ENCODE results near the gene ZNF76. TPM values are rescaled to one million over a fixed set of nuclear protein-coding genes. Genes with fewer than 3 reads are reported as not detected.
A peak's percentile ranks its signal among the peaks of the same experiment; 100 is the strongest.

The ZNF76 gene
- total RNA-seq, 2 experiments from 2014 or later, result 42.6 to 42.7 TPM

DNA sequence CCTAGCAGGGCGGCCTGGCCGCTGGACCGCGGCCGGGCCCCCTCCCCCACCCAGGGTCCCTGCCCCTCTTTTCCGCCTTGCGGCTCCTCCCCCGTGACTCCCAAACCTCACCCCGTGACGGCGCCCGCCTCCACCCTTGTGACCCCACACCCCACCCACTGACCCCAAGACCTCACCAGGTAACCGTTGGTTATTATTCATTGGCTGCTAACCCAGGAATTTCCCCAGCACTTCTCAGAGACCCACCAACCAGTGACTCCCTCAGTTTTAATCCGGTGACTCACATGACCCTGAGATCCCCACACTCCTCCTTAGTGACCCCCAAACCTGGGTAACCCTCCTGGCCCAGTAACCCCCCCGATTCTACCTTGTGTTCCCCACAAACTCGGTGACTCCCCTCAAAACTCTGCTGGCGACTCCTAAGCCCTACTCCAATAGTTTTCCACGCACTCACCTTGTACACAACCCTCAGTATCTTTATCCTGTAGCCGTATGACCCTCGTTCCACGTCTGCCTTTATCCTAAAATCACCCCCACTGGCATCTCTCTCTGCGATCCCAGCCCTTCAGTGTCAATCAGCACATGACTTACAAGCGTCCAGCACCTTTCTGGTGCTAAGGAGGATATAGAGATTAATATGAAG, 534 bp downstream of the ZNF76 start:
- H3K36me3 Mint-ChIP-seq (ENCODE audit: low read depth), result no peaks in the 10 kb centered on the region
- DNase-seq, result peak; percentile 71
- CTCF ChIA-PET, result interaction anchor here (0.6 to 3.3 kb wide), 6 partner anchors 9 to 476 kb away, joined by 3 to 16 read pairs (median 4); no protein-coding TSS in a partner anchor
- H3K27ac Mint-ChIP-seq, result peak overlapping the region; percentile 79
- peak overlapping the region; percentile 92 for H3K4me3 Mint-ChIP-seq
- H3K9me3 Mint-ChIP-seq, result no peaks in the 10 kb centered on the region
- no peaks in the 10 kb centered on the region for H3K27me3 Mint-ChIP-seq
- POLR2A ChIA-PET, result interaction anchor here (1.2 to 2.2 kb wide), 6 partner anchors 11 to 503 kb away, joined by 3 to 12 read pairs (median 4); partner anchors contain the start of genes SNRPC and TAF11
- H3K4me1 Mint-ChIP-seq, result peaks cover 50% of the 10 kb centered on the region

DNA sequence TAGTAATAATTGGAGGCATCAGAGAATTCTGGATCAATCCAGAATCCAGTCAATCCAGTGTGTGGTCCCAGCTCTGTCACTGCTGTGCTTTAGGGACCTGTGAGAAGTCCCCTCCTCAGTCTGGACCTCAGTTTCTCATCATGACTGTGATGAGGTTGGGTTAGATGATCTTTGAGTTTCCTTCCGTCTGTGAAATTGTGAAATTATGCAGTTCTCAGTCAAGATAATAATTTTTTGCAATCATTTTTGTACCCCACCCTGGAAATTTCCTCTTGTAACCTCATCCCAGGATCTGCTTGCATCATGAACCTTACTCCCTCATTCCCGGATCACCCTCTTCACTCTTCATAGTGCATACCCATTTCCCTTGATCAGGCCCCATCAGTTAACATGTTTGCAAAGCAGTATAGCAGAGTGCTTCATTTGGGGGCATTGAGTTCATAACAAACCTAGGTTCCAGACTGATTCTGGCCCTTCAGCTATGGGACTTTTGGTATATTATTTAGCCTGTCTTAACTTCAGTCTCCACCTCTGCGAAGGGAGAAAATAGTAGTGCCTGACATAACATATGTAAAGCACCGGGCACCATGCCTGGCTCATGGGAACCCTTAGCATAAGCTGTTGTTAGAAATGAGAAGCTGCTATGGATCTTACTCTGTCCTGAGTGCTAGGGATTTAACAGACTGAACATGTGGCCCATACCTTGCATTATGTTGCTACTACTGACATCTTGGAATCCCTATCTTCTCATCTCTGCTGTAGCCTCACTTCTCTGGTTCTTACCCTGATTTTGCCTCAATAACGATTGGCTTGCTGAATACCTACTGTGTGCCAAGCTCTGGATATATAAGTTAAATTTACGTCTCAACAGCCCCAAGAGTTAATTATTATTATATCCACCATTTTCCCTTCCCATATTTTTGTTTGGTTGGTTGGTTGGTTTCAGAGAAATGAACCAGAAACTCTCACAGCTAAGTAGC, 1.3 kb downstream of the ZNF76 start:
- H3K27me3 Mint-ChIP-seq, result no peaks in the 10 kb centered on the region

DNA sequence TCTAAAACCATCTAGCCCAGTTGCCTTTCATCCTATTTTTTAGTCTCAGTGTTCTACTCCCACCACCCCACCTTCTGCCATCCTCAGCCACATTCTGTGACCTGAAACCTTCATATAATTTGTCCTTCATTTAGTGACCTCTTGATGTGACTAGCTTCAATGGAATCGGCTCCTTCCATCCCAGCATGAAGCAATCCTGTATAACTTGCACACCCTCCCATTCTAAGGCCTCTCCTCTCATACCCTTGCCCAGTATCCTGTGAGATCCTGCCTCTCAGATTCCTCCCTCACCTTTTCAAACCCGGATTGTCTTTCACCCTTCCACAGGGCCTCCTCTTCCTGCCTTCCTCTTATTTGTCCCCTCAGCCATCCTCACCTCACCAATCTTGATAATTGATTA, 3.1 kb downstream of the ZNF76 start:
- Mint-ChIP-seq H3K4me3 (no peak overlapping the region), H3K4me1 (peaks cover 48% of the 10 kb centered on the region), H3K9me3 (no peaks in the 10 kb centered on the region), H3K27ac (no peak overlapping the region), H3K36me3 (ENCODE audit: low read depth) (peaks cover 5% of the 10 kb centered on the region), H3K27me3 (no peaks in the 10 kb centered on the region)
- no peak for DNase-seq
- CTCF ChIA-PET, result no interaction called here
- POLR2A ChIA-PET, result no interaction called here

More for the DNA sequence above, 1.3 kb downstream of the ZNF76 start:
- H3K36me3 Mint-ChIP-seq (ENCODE audit: low read depth), result peaks cover 5% of the 10 kb centered on the region
- DNase-seq, result no peak
- peak overlapping the region; percentile 92 for H3K4me3 Mint-ChIP-seq
- ChIA-PET POLR2A (no interaction called here), CTCF (interaction anchor here (1.7 kb wide), 1 partner anchor 33 kb away, joined by 5 read pairs; no protein-coding TSS in a partner anchor)
- no peaks in the 10 kb centered on the region for H3K9me3 Mint-ChIP-seq
- H3K27ac Mint-ChIP-seq, result peak overlapping the region; percentile 79
- H3K4me1 Mint-ChIP-seq, result peaks cover 50% of the 10 kb centered on the region

DNA sequence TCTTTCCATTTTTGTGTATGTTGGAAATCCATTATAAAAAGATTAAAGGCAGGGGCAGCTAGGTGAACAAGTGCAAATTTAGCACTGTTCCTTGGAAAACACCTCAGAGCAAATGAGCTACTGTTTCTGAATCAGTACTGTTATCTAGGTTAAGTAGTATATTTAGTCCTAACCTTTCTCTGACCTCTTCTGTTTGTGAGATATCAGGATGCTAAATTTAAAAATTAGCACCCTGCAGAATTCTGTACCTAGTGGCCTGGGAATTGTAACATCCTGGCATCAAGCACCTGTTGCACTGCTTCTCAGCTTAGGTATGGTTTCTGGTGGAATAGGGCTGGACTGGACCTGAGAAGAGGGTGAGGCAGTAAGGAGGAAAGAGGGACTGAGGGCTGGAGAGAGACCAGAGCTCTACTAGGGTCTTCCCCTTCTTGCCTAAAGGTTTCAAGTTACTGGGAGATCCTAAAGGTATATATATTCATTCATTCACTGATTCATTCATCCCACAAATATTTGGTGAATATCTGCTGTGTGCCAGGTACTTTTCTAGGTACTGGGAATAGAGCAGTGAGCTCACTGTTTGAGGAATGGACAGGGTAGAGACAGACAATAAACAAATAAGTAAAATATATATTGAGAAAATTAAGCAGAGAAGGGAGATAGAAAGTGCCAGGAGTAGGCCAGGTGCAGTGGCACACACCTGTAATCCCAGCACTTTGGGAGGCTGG, 5.2 kb downstream of the ZNF76 start:
- no peak overlapping the region for H3K4me3 Mint-ChIP-seq
- H3K9me3 Mint-ChIP-seq, result no peaks in the 10 kb centered on the region
- no peaks in the 10 kb centered on the region for H3K27me3 Mint-ChIP-seq
- ChIA-PET CTCF (no interaction called here), POLR2A (interaction anchor here (1.1 kb wide), 1 partner anchor 508 kb away, joined by 3 read pairs; no protein-coding TSS in a partner anchor)
- peaks cover 5% of the 10 kb centered on the region for H3K36me3 Mint-ChIP-seq (ENCODE audit: low read depth)
- H3K4me1 Mint-ChIP-seq, result peaks cover 37% of the 10 kb centered on the region
- no peak overlapping the region for H3K27ac Mint-ChIP-seq
- no peak for DNase-seq

DNA sequence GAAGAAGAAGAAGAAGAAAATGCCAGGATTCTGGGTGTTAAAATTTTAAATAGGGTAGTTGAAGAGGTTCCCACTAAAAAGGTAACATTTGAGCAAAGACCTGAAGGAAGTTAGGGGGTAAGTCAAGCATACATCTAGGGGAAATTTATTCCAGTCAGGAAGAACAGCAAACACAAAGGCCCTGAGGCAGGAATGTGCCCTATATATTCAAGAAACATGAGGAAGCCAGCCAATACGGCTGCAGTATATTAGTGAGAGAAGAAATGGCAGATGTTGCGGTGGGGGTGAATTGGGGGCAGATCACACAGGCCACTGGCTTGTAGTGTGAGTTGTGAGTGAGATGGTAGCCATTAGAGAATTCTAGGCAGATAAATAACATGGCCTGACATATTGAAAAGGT, 6.0 kb downstream of the ZNF76 start:
- Mint-ChIP-seq H3K4me1 (peaks cover 31% of the 10 kb centered on the region), H3K36me3 (ENCODE audit: low read depth) (peaks cover 7% of the 10 kb centered on the region), H3K9me3 (no peaks in the 10 kb centered on the region), H3K27ac (no peak overlapping the region), H3K27me3 (no peaks in the 10 kb centered on the region), H3K4me3 (no peak overlapping the region)
- ChIA-PET CTCF (interaction anchor here (1.4 kb wide), 1 partner anchor 28 kb away, joined by 3 read pairs; no protein-coding TSS in a partner anchor), POLR2A (no interaction called here)
- no peak for DNase-seq

DNA sequence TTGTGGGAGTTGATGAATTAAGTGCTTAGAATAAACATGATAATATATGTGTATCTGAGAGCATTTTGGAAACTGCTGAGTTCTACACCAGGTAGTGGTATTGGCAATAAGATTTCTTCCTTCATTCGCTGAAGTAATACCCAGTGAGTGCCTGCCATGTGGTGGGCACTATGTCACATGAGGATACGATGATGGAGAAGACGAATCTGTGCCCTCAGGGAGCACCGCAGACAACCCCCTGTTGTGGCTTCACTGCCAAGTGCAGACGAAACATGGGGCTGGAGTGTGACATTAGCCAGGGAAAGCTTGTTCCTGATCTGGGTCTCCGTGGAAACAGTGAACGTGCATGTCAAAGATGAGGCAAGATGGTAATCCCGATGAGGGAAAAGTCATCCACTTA, 7.9 kb downstream of the ZNF76 start:
- Mint-ChIP-seq H3K27ac (no peak overlapping the region), H3K36me3 (ENCODE audit: low read depth) (peaks cover 10% of the 10 kb centered on the region), H3K4me3 (no peak overlapping the region), H3K9me3 (no peaks in the 10 kb centered on the region), H3K4me1 (peaks cover 16% of the 10 kb centered on the region), H3K27me3 (no peaks in the 10 kb centered on the region)
- POLR2A ChIA-PET, result interaction anchor here (1.3 kb wide), 1 partner anchor 8 kb away, joined by 3 read pairs; no protein-coding TSS in a partner anchor
- CTCF ChIA-PET, result interaction anchor here (1.9 kb wide), 1 partner anchor 26 kb away, joined by 8 read pairs; no protein-coding TSS in a partner anchor
- no peak for DNase-seq

DNA sequence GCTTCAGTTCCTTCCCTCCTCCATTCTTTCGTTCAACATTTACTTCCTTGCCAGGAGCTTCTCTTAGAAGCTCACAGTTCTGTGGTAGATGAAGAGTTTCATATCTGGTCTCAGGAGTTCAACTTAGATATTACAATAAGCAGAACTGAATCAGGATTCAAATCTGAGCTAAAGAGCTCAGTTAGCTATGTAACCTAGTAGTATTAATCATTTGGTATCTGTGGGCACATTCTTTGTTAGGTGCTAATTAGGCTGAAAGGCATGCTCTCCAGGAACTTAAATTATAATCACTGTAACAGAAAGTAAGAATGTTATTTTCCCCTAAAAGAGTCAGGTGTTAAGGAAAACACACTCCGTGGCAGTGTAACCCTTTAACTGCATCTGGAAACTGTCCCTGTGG, 8.4 kb downstream of the ZNF76 start:
- ChIA-PET POLR2A (interaction anchor here (1.3 kb wide), 1 partner anchor 9 kb away, joined by 3 read pairs; no protein-coding TSS in a partner anchor), CTCF (interaction anchor here (1.9 kb wide), 1 partner anchor 26 kb away, joined by 8 read pairs; no protein-coding TSS in a partner anchor)
- H3K27me3 Mint-ChIP-seq, result no peaks in the 10 kb centered on the region
- no peak for DNase-seq
- peaks cover 11% of the 10 kb centered on the region for H3K4me1 Mint-ChIP-seq
- H3K4me3 Mint-ChIP-seq, result no peak overlapping the region
- no peaks in the 10 kb centered on the region for H3K9me3 Mint-ChIP-seq
- H3K36me3 Mint-ChIP-seq (ENCODE audit: low read depth), result peaks cover 10% of the 10 kb centered on the region
- no peak overlapping the region for H3K27ac Mint-ChIP-seq

DNA sequence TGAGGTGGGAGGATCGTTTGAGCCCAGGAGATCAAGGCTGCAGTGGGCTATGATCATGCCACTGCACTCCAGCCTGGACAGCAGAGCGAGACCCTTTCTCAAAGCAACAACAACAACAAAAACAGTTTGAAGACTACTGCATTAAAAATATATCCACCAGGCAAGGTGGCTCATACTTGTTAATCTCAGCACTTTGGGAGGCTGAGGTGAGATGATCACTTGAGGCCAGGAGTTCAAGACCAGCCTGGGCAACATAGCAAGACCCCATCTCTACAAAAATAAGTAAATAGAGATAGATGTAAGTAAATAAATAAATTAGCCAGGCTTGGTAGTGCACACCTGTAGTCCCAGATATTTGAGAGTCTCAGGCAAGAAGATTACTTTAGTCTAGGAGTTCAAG, 12.5 kb downstream of the ZNF76 start:
- CTCF ChIA-PET, result interaction anchor here (1.6 kb wide), 1 partner anchor 31 kb away, joined by 4 read pairs; no protein-coding TSS in a partner anchor
- H3K9me3 Mint-ChIP-seq, result no peaks in the 10 kb centered on the region

DNA sequence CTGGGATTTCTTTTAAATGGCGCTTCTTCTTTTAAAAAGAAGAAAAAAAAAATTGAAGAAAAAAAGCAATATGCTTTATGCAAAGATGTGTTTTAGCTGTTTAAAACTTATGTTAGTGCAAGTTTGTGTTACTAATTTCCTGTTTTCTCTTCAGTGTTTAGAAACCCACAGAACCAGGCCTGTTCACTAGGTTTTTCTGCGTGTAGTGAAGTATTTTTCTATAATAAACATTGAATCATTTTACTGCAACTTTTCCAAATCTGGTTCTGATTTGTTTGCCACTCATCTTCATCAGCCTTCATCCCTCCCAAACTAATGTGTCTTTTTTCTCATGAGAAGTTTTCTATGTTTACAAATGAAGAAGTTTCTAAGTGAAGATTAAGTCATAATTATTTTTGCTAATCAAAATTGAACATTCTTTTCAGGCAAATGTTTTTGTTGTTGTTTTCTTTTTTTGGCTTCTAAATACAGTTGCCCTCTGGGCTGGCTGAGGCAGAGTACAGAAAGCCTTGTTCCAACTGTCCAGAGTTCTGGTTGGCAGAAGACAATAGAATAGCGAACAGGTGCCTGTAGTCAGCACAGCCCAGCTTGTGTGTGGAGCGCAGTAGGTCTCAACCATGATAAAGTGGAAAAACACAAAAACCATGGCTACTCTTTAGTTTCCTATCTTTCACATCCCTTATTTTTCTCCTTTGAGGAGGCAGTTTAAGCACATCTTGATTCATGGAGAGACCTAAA, 14.5 kb downstream of the ZNF76 start:
- ChIA-PET POLR2A (no interaction called here), CTCF (no interaction called here)
- no peaks in the 10 kb centered on the region for H3K27me3 Mint-ChIP-seq
- no peaks in the 10 kb centered on the region for H3K9me3 Mint-ChIP-seq
- no peak for DNase-seq
- H3K36me3 Mint-ChIP-seq (ENCODE audit: low read depth), result peaks cover 6% of the 10 kb centered on the region
- H3K4me3 Mint-ChIP-seq, result no peak overlapping the region
- peaks cover 4% of the 10 kb centered on the region for H3K4me1 Mint-ChIP-seq
- no peak overlapping the region for H3K27ac Mint-ChIP-seq

More for the DNA sequence above, 12.5 kb downstream of the ZNF76 start:
- peaks cover 4% of the 10 kb centered on the region for H3K4me1 Mint-ChIP-seq
- no peak overlapping the region for H3K27ac Mint-ChIP-seq
- no peak for DNase-seq
- H3K36me3 Mint-ChIP-seq (ENCODE audit: low read depth), result peaks cover 6% of the 10 kb centered on the region
- H3K27me3 Mint-ChIP-seq, result no peaks in the 10 kb centered on the region
- POLR2A ChIA-PET, result no interaction called here
- H3K4me3 Mint-ChIP-seq, result no peak overlapping the region

DNA sequence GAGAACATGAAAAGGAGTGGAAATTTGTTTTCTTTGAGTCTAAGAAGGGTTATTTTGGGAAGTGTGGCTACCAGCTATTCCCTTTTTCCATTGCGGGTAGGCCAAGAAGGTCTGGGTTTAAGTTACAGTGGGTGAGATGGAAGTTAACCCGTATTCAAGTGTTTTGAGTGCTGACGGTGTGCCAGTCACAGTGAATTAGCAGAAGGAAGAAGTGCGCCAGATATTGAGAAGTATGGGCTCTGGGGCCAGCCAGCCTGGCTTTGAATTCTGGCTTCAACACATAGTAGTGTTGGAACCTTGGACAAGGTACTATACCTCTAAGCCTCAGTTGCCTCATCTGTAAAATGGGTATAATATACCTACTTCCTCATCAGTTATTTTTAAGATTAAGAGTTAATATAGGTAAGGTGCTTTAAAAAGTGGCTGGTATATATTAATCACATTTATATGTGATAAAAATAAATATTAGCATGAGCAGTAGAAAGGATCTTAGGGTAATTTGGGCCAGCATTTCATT, 16.3 kb downstream of the ZNF76 start:
- ChIA-PET CTCF (no interaction called here), POLR2A (no interaction called here)
- Mint-ChIP-seq H3K36me3 (ENCODE audit: low read depth) (peaks cover 4% of the 10 kb centered on the region), H3K4me3 (no peak overlapping the region), H3K4me1 (peaks cover 4% of the 10 kb centered on the region), H3K27me3 (no peaks in the 10 kb centered on the region), H3K9me3 (no peaks in the 10 kb centered on the region), H3K27ac (no peak overlapping the region)
- DNase-seq, result no peak

DNA sequence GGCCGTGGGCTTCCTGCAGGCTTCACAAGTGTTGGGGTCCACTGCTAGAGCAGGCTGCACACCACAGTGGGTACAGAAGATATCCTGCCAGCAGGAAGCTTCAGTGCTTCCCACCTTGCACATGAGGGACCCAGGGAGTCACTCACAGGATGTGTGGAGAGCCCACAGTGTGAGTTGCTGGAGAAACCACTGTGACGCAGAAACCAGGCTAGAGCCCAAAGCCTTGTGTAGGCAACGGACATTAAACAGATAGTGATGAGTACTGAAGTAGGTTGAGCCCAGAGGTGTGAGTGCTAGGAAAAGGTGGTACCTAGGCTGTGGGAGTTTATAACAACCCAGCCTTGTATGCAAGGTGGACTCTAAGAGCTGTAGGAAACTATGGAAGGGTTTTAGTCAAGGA, 19.2 kb downstream of the ZNF76 start:
- Mint-ChIP-seq H3K27me3 (no peaks in the 10 kb centered on the region), H3K4me1 (peaks cover 9% of the 10 kb centered on the region), H3K36me3 (ENCODE audit: low read depth) (peaks cover 23% of the 10 kb centered on the region), H3K27ac (no peak overlapping the region), H3K9me3 (no peaks in the 10 kb centered on the region), H3K4me3 (no peak overlapping the region)
- no peak for DNase-seq
- POLR2A ChIA-PET, result interaction anchor here (1.2 kb wide), 1 partner anchor 10 kb away, joined by 3 read pairs; no protein-coding TSS in a partner anchor
- CTCF ChIA-PET, result no interaction called here

DNA sequence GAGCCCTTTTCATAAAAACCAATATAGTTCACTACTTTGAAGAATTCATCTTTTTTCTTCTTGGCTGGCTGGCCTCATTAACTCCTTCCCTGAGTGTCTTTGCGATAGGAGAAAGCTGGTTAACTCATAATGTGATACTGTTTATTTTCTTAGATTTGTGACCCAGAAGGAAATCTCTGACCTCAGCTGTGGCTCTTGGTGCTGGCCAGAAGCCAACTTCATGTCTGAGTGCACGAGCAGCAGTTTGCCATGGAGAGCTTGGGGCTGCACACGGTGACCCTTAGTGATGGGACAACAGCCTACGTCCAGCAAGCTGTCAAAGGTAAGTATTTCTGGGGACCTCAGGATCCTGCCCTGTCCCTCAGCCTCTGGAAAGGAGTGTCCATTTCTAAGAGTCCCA, 21.4 kb downstream of the ZNF76 start:
- Mint-ChIP-seq H3K27me3 (no peaks in the 10 kb centered on the region), H3K36me3 (ENCODE audit: low read depth) (peaks cover 33% of the 10 kb centered on the region), H3K9me3 (no peaks in the 10 kb centered on the region), H3K4me3 (no peak overlapping the region), H3K4me1 (peaks cover 5% of the 10 kb centered on the region), H3K27ac (no peak overlapping the region)
- ChIA-PET POLR2A (no interaction called here), CTCF (no interaction called here)
- no peak for DNase-seq
